ENCODE data around the gene TM9SF3.

Gene TM9SF3

DNA sequence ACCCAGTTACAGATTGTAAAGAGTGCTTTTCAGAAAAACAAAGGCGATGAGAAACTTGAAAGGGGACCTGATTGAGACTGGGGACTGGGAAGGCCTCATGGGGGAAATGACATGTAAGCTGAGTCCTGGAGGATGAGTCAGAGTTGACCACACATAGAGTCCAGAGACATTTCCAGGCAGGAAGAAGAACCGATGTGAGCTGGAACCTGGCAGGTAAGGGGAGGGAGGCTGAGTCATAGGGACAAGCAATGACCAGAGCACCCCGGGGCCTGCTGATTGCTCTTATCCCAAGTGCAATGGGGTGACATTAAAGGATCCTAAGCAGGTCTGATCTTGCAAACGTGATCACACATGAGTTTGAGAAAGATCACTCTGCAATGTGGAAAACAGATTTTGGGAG is 84.8 kb downstream of the TM9SF3 start:
- TF ChIP-seq, protein P1, sequence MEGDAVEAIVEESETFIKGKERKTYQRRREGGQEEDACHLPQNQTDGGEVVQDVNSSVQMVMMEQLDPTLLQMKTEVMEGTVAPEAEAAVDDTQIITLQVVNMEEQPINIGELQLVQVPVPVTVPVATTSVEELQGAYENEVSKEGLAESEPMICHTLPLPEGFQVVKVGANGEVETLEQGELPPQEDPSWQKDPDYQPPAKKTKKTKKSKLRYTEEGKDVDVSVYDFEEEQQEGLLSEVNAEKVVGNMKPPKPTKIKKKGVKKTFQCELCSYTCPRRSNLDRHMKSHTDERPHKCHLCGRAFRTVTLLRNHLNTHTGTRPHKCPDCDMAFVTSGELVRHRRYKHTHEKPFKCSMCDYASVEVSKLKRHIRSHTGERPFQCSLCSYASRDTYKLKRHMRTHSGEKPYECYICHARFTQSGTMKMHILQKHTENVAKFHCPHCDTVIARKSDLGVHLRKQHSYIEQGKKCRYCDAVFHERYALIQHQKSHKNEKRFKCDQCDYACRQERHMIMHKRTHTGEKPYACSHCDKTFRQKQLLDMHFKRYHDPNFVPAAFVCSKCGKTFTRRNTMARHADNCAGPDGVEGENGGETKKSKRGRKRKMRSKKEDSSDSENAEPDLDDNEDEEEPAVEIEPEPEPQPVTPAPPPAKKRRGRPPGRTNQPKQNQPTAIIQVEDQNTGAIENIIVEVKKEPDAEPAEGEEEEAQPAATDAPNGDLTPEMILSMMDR (IDR thresholded peaks at IDR 0.05; ENCODE audit: insufficient read depth, missing control alignments), result no peak
- no peak for DNase-seq (ENCODE audit: insufficient read length, low spot score)
- FAIRE-seq, result no peak

DNA sequence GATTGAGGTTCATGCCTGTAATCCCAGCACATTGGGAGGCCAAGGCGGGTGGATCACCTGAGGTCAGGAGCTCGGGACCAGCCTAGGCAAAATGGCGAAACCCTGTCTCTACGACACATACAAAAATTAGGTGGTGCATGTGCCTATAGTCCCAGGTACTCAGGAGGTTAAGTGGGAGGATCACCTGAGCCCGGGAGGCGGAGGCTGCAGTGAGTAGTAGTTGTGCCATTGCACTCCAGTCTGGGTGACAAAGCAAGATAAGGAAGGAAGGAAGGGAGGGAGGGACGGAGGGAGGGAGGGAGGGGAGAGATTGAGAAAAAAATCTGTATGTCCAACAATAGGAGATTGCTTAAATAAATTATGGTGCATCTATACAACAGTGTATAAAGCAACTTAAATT is 86.3 kb downstream of the TM9SF3 start:
- DNase-seq (ENCODE audit: insufficient read length, low spot score) (no peak), FAIRE-seq (no peak)
- TF ChIP-seq, protein P1 (IDR thresholded peaks at IDR 0.05; ENCODE audit: insufficient read depth, missing control alignments), result no peak

DNA sequence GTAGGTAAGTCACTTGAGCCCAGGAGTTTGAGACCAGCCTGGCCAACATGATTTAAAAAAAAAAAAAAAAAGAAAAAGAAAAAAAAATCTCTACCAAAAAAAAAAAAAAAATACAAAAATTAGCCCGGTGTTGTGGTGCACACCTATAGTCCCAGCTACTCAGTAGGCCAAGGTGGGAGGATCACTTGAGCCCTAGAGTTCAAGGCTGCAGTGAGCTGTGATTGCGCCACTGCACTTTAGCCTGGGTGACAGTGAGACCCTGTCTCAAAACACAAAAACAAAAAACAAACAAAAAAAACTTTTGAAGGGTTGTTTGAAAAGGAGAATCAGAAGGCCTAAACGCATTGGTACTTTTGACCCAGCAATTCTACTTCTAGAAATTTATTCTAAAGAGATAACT is 86.8 kb downstream of the TM9SF3 start:
- TF ChIP-seq, protein P1 (IDR thresholded peaks at IDR 0.05; ENCODE audit: insufficient read depth, missing control alignments), result no peak
- FAIRE-seq, result no peak
- DNase-seq (ENCODE audit: insufficient read length, low spot score), result no peak

DNA sequence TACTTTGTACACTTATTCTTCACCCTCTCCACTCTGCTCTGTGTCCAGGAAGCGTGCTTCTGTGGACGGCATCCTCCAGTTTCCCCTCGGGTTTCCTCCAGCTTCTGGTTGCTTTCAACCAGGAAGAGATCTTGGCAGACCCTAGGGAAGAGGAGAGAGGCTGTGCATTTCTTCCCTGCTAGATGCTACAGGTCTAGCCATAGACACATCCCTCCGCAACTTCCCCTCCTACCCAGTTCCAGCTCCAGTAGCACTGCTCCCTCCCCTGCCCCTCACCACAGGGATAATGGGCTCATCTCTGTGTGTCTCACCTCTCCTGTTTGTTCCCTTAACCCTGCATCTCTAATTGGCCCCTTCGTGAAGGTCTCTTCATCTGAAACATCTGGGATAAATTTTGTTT is 89.4 kb downstream of the TM9SF3 start:
- TF ChIP-seq, protein P1 (IDR thresholded peaks at IDR 0.05; ENCODE audit: insufficient read depth, missing control alignments), result no peak
- no peak for FAIRE-seq
- no peak for DNase-seq (ENCODE audit: insufficient read length, low spot score)

DNA sequence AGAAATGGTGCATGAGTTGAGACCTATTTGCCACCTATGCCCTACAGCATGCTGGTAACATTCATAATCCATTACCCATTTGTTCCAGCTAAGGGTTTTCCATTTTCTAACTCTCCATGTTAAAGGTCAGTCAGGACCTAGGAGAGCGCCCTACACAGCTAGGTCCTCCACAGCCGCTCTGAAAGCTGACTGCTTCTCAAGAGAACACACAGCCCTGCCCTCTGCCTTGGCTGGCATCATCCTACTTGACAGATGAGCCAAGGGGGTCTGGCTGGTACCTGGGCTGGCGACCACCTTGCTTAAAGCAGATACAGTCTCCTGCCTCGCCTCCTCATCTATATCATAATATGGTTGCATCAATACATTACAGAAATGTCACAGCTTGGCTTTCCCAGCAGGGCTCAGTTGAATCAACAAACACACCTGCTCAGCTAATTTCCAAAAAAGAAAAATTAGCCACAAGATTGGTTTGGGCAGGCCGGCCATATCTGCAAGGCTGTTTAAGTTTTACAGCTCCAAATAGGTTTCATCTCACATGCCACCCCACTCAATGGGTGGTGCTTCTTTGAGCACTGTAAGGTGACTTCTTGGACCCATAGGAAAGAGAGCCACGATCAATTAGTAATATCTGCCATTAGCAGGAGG is 90.4 kb downstream of the TM9SF3 start:
- no peak for FAIRE-seq
- TF ChIP-seq, protein P1 (IDR thresholded peaks at IDR 0.05; ENCODE audit: insufficient read depth, missing control alignments), result no peak
- DNase-seq (ENCODE audit: insufficient read length, low spot score), result no peak

DNA sequence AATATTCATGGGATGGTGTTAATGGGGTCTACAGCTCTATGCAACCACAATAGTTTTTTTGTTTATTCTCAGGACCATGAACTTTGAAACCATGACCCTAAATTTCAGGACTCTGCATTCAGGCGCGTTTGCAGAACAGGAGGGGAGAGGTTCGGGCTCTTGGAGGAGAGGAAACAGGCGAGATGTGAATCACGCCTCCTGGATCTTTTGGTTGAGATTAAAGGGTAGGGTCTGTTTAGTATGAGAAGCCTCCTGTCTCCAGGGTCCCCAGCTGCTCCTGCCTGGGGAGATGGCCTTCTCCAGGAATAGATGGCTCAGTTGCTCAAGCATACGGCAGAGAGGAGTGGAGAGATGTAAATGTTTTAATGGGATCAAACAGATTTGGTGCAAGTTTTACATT is 91.3 kb downstream of the TM9SF3 start:
- no peak for DNase-seq (ENCODE audit: insufficient read length, low spot score)
- no peak for FAIRE-seq
- TF ChIP-seq, protein P1 (IDR thresholded peaks at IDR 0.05; ENCODE audit: insufficient read depth, missing control alignments), result no peak

DNA sequence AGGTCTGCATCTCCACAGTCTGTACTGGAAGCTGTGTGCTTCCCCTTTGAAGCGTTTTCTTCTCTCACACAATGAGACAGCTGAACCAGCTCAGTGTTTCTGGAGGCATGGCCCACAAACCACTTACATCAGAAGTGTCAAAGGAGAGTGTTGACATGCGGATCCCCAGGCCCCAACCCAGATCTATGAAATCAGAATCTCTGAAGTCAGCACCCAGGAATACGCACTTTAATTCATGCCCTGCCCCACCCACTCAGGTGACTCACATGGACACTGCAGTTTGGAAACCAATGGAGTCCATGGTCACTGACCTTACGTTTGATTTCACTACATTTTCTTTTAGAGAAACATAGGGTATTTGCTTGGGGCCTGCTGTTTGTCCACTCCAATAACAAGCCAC is 92.1 kb downstream of the TM9SF3 start:
- DNase-seq (ENCODE audit: insufficient read length, low spot score) (no peak), FAIRE-seq (no peak)
- TF ChIP-seq, protein P1 (IDR thresholded peaks at IDR 0.05; ENCODE audit: insufficient read depth, missing control alignments), result no peak
